Stimulated activated CD4-positive, alpha-beta T cell treated with anti-CD3 and anti-CD28 coated beads, Interleukin-4, amount 100 ng/mL, for 24 hours (primary cell): ENCODE data around the gene KCTD4.

Experiments used
- DNase-seq: peaks from one replicate; pipeline ENCODE4 v3.0.0-alpha.2; 2020

Gene KCTD4

DNA sequence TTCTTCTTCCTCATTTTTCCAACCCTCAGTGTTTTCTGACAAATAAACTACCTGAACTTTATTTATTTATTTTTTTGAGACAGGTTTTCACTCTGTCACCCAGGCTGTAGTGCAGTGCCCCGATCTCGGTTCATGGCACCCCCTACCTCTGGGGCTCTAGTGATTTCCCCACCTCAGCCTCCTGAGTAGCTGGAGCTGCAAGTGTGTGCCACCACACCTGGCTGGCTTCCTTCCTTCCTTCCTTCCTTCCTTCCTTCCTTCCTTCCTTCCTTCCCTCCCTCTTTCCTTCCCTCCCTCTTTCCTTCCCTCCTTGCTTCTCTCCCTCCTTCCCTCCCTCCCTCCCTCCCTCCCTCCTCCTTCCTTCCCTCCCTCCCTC is 32.3 kb downstream of the KCTD4 start:
- no peak for DNase-seq

- DNase-seq: no peak
These were observed 33.0 kb downstream of the KCTD4 start for GRCh38 chr13:45167611-45168554.

- DNase-seq: no peak
These were observed 34.0 kb downstream of the KCTD4 start for GRCh38 chr13:45166858-45167257.

DNA sequence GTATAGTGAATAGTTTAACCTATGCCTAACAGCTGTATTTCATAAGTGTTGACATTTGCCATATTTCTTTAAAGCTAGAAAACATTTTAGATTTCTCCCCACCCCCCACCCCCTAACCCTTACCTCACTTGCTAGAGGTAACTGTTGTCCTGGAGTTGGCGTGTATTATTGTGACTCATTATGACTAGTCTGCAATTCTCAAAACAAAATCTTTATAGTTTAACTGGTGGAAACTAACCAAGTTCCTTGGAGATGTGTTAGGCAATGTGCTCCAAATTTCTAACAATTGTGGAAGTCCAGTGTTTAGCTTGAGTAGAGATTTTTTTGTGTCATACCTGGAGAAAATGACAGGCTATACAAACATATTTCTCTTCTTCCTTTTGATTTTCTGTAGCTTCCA is 38.0 kb downstream of the KCTD4 start:
- DNase-seq: no peak

GRCh38 chr13:45162194-45162593 is 38.7 kb downstream of the KCTD4 start:
- no peak for DNase-seq

DNA sequence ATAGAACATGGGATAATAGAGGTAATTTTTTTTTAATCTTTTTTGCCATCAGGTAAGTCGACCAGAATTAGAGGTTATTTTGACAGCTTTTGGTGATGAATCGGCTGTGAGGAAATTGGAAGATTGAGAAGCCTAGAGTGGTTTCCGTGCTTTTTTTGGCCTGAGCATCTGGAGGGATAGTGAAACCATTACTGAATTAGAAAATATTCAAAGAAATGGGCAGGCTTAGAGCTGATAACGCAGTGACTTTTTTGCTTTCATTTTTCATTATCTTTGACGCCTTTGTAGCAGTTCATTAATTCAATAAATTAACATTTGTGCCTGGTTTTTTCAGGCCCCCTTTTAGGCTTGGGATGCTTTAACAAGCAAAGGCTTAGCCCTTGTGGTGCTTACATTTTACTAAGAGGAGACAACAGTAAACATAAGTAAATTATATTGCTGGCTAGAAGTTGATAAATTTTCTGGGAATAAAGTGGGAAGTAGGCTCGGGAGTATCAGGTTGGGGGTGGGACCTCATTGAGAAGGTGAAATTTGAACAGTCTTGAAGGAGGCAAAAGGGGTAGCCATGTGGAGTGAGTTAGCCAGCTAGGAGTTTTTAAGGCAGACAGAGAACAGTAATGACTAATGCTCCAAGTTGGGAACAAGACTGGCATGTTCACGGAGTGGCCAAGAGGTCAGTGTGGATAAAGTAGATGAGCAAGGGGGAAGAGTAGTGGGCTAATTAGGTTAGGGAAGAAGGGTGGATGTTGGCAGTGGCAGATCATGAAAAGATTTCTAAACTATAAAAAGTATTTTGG is 44.1 kb downstream of the KCTD4 start:
- no peak for DNase-seq

GRCh38 chr13:45149964-45150363 is 50.9 kb downstream of the KCTD4 start:
- no peak for DNase-seq

GRCh38 chr13:45143346-45143751 is 57.5 kb downstream of the KCTD4 start:
- DNase-seq: no peak
